Dedifferentiated amniotic fluid mesenchymal stem cell (primary cell): ENCODE data around the gene FBXO21.
A peak's percentile ranks its signal among the peaks of the same experiment; 100 is the strongest.
"Not testable (repeated sequence)": the region's sequence is repeated elsewhere in the genome, so short reads cannot be mapped to it uniquely, and the experiment has no call there.

Source experiments
- DNase-seq: peaks from one replicate; pipeline ENCODE4 v3.0.0-alpha.2; 2016; ENCODE audit errors: extremely low spot score

Gene FBXO21

GRCh38 chr12:117134721-117135120, 55.5 kb downstream of the FBXO21 start:
- DNase-seq: no peak

- DNase-seq: peak; percentile 27
Measured at GRCh38 chr12:117134059-117134458, 56.2 kb downstream of the FBXO21 start.

GRCh38 chr12:117130801-117131200, 59.5 kb downstream of the FBXO21 start:
- DNase-seq: no peak

GRCh38 chr12:117129391-117129790, 60.9 kb downstream of the FBXO21 start:
- no peak for DNase-seq

- no peak for DNase-seq
Measured at GRCh38 chr12:117127933-117128823, 62.1 kb downstream of the FBXO21 start.

- DNase-seq: no peak
Measured at GRCh38 chr12:117126335-117126734, 63.9 kb downstream of the FBXO21 start.

- no peak for DNase-seq
Measured at GRCh38 chr12:117125767-117126166, 64.5 kb downstream of the FBXO21 start.

- no peak for DNase-seq
Measured at GRCh38 chr12:117125272-117125613, 65.0 kb downstream of the FBXO21 start.

DNA sequence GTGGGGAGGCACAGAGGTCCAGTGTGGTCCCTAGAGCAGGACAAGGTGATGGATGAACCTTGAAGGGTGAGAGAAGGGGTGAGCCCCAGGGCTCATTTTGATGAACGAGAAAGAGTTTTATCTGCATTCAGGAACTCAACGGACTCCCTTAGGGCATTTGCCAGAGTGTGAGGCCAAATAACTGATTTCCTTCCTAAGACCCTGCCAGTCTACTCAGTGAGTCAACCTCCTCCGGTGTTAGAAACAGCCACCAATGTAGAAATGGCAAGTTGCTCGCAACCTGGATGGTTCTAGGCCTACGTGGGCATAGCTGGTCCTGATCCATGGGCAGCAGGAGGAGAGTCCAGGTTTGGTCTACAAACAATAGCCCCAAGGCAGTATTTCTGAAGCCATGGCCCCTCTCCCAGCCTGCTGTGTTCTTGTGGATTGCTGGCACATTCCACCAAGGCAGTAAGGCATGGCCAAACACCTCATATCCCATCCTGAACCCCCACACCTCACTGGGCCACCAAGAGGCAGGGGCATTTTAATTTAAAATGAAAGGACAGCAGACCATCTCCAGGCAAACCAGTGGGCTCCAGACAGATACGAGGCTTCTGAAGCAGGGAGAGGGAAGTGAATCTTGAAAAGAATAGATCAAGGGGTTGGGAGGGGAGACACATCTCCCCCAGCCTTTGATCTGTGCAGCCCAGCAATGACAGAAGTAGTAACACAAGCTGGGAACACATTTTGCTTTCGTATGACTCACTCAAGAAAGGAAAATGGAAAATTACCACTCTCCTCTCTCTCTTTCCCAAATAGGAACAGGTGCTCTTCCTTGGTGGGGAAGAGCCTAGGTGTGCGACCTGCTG, 65.6 kb downstream of the FBXO21 start:
- no peak for DNase-seq

DNA sequence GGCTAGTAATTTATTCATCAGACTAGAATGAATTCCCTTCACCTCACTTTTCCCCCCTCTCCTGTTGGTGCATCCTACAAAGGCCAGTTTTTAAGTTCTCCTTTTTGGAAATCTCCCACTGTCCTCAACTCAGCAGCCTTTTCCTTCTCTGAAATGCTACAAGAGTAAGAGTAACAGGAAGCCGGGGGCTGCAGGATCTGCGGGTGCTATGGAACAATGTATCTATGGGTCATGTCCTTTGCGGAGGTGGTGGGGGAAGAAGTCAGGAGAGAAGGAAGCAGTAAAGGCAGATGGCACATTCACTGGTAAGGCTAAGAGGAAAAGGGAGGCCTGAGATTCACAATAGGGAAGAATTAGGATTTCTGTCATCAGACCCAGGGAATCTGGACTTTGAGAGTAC, 68.8 kb downstream of the FBXO21 start:
- DNase-seq: no peak

GRCh38 chr12:117120787-117121186, 69.5 kb downstream of the FBXO21 start:
- DNase-seq: no peak

DNA sequence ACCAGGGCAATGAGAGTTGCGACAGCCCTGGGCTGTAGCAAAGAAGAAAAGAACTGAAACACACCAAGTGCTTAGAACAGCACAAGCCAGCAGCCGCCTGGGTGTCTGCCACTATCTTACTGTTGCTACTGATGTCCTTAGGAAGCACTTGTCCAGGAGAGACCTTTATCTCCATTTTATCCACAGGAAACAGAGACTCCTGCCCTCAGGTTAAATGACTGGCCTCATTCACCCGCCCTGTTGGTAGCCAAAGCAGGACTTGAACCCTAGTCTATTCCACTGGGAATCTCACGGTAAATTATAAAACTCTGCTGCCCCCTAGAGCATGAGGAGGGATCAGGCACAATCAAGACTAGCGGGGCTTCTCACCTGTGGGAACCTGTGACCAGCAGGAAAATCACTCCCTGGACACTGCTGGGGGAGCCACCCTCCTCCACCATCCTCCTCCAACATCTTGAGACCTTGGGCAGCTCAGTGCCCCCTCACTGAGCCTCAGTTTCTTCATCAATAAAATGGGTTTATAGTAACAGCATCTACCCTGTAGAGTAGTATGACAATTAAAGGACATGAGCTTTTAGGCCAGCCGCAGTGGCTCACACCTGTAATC, 70.6 kb downstream of the FBXO21 start:
- no peak for DNase-seq

DNA sequence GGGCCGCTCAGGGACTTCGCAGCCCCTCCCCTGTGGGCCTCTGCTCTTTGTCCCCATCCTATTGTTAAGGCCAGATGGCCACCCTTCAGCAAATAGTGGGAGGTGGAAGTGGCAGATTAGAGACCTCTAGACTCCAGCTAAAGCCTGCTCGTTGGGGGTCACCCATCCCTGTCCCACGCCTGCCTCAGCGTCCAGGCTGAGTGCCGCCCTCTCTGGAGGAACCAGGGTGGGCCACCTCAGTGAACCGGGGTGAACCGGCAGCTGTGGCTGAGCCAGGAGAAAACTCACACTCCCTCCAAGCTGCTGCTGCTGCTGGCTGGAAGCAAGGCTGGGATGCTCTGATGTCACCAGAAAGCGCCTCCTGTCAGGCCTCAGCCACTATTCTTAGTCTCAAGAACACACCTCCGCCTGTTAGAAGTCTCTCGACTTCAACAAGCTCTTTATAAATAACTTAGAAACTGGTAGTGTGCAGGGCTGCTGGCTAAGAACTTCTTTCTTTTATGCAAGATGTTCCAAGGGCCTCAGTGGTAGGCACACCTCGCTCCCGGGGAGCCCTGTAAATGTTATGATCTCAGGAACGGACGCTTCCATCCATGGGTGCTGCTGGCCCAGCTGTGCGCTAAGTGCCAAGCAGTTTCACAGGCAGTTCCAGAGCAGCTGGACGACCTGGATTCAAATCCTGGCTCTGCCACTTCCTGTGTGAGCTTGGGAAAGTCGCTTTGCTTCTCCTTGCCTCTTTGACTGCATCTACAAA, 71.3 kb downstream of the FBXO21 start:
- no peak for DNase-seq

DNA sequence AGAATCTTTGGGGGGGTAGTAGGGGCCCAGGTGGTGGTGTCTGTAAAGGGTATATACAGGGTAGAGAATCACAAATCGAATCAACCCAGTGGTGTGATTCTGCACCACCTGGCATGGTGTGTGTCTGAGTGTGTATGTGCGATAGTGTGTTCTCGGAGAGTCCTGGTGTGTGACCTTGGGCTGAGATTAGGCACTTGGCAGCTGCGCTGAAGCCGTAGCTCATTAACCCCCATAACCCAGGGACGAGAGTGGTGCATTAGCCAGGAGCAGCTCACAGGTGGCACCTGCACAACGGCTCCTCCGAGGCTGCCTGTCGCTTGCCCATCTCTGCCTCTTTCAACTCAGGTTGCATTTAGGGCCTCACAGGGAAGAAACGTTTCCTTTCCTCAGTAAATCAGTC, 75.5 kb downstream of the FBXO21 start:
- DNase-seq: no peak

- DNase-seq: no peak
Measured at GRCh38 chr12:117113231-117113630, 77.0 kb downstream of the FBXO21 start.

- no peak for DNase-seq
Measured at GRCh38 chr12:117111821-117112595, 78.3 kb downstream of the FBXO21 start.

- DNase-seq: no peak
Measured at GRCh38 chr12:117111386-117111785, 78.9 kb downstream of the FBXO21 start.

GRCh38 chr12:117109943-117110635, 80.2 kb downstream of the FBXO21 start:
- DNase-seq: no peak

DNA sequence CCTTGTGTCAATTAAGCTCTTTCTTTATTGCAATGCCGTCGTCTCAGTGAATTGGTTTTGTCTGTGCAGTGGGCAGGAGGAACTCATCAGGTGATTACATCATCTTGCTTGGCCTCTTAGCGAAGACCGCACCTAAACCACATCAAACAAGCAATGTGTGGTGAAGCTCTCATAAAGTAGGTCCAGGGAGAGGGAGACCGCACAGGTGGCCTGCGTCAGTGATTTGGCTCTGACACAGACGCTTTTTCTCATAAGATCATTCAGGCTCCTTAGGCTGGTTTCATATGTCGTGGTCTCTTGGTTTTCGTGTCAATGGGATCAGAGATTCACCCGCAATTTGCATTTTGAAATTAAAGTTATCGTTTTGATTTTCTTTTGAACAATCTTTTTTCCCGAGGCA, 84.4 kb downstream of the FBXO21 start:
- DNase-seq: no peak

GRCh38 chr12:117104003-117104402, 86.3 kb downstream of the FBXO21 start:
- DNase-seq: not testable (repeated sequence)
